GM12878 (cell line): ENCODE results near the gene CFAP61. TPM values are rescaled to one million over a fixed set of nuclear protein-coding genes. Genes with fewer than 3 reads are reported as not detected.

Source experiments
- ATAC-seq: fragments of 200-7000 bp; cut with Tn5 transposase; 3 replicates; pipeline ENCODE4 v1.9.1; 2020; ENCODE audit warnings: mild to moderate bottlenecking, moderate library complexity
- BruUV-seq: library from RNA; stranded (reverse); fragments of 400-500 nt; replicated peaks from 2 replicates; lab custom pipeline; 2021; lab: Mats Ljungman, UMichigan
- CTCF ChIA-PET: fragments of 300-600 bp; sonication (Branson Sonifier 250); formaldehyde crosslinking; extraction: SDS; loops from one replicate; lab custom pipeline; 2021; ENCODE audit warnings: inconsistent platforms; lab: Yijun Ruan, JAX
- POLR2A ChIA-PET: fragments of 350-600 bp; formaldehyde crosslinking; extraction: SDS; loops from one replicate; lab custom pipeline; 2021; ENCODE audit warnings: inconsistent platforms; lab: Charles Lee
- RAD21 ChIA-PET: fragments of 300-600 bp; sonication (Branson Sonifier 250); formaldehyde crosslinking; loops from one replicate; lab custom pipeline; 2023; ENCODE audit warnings: antibody characterized with exemption; ENCODE audit not compliant: unreplicated experiment; lab: Charles Lee
- SMC1A ChIA-PET: fragments of 300-600 bp; sonication (Branson Sonifier 250); formaldehyde crosslinking; loops from one replicate; lab custom pipeline; 2023; ENCODE audit not compliant: unreplicated experiment, uncharacterized antibody; lab: Charles Lee
- DNase-seq: peaks from one replicate; pipeline ENCODE4 v3.0.0-alpha.2; 2011; ENCODE audit warnings: low read depth, low spot score
- FAIRE-seq: peaks from 3 replicates; lab custom pipeline; 2011; peaks lifted over from hg19 to GRCh38; lab: Jason Lieb, UNC
- H2AFZ ChIP-seq: 2 replicates; pipeline ENCODE4 v1.6.0; 2011; ENCODE audit warnings: low read depth, low read length, control low read depth; ENCODE audit not compliant: control insufficient read depth
- H3K27ac ChIP-seq: 2 replicates; pipeline ENCODE4 v1.5.1; 2011; ENCODE audit warnings: control low read depth; ENCODE audit not compliant: control insufficient read depth, insufficient read depth
- H3K27me3 ChIP-seq, 2 experiments: replicated peaks in 1 of 2; 2 replicates each; pipeline versions ENCODE4 v1.6.0 to v1.6.1; 2011; ENCODE audit warnings: low read length in 1 of 2; ENCODE audit not compliant: control insufficient read depth in 2 of 2, insufficient read depth in 2 of 2
- H3K36me3 ChIP-seq, 2 experiments: 2 replicates each; pipeline ENCODE4 v1.5.1; 2011; ENCODE audit warnings: low read length in 1 of 2; ENCODE audit not compliant: control insufficient read depth in 2 of 2, insufficient read depth in 2 of 2
- H3K4me1 ChIP-seq: 2 replicates; pipeline ENCODE4 v1.6.1; 2011; ENCODE audit warnings: mild to moderate bottlenecking, low read length, moderate library complexity, mixed read lengths; ENCODE audit not compliant: control insufficient read depth, insufficient read depth
- H3K4me2 ChIP-seq: 2 replicates; pipeline ENCODE4 v1.6.0; 2011; ENCODE audit warnings: control low read depth; ENCODE audit not compliant: control insufficient read depth, insufficient read depth
- H3K4me3 ChIP-seq: fragments of 200-600 bp; sonication (generic); 2 replicates; pipeline ENCODE4 v1.5.1; 2016
- H3K79me2 ChIP-seq: 2 replicates; pipeline ENCODE4 v1.6.0; 2011; ENCODE audit warnings: low read length; ENCODE audit not compliant: control insufficient read depth, insufficient read depth
- H3K9ac ChIP-seq: 2 replicates; pipeline ENCODE4 v1.8.0; 2011; ENCODE audit warnings: low read length, control low read depth, mixed read lengths; ENCODE audit not compliant: control insufficient read depth, insufficient read depth
- H3K9me3 ChIP-seq: replicated peaks from 3 replicates; pipeline ENCODE4 v1.5.1; 2011; ENCODE audit warnings: mild to moderate bottlenecking, low read length; ENCODE audit not compliant: control insufficient read depth, insufficient read depth
- H4K20me1 ChIP-seq: 2 replicates; pipeline ENCODE4 v1.6.0; 2011; ENCODE audit not compliant: control insufficient read depth, insufficient read depth
- CHD4 ChIP-seq: fragments of 200-600 bp; sonication (generic); IDR thresholded peaks from 2 replicates; pipeline ENCODE4 v1.6.1; 2016; ENCODE audit warnings: mild to moderate bottlenecking
- CREB1 ChIP-seq: IDR thresholded peaks from 2 replicates; pipeline ENCODE4 v1.6.1; 2012; ENCODE audit warnings: low read depth, mild to moderate bottlenecking, inconsistent platforms
- IKZF1 ChIP-seq: fragments of 450-650 bp; conservative IDR thresholded peaks from 2 replicates; pipeline ENCODE4 v1.6.1; 2017; ENCODE audit warnings: antibody characterized with exemption, mild to moderate bottlenecking
- JUNB ChIP-seq: IDR thresholded peaks from 2 replicates; pipeline ENCODE4 v1.6.1; 2016; ENCODE audit warnings: antibody characterized with exemption, mild to moderate bottlenecking
- NFYA ChIP-seq: IDR thresholded peaks from 2 replicates; pipeline ENCODE4 v1.6.1; 2011; ENCODE audit warnings: low read depth, mild to moderate bottlenecking, low read length, improper control_type of control experiment, borderline replicate concordance
- PAX8 ChIP-seq: fragments of 450-650 bp; IDR thresholded peaks from 2 replicates; pipeline ENCODE4 v1.6.1; 2017; ENCODE audit warnings: mild to moderate bottlenecking, moderate library complexity
- SMARCA5 ChIP-seq: fragments of 450-650 bp; IDR thresholded peaks from 2 replicates; pipeline ENCODE4 v1.6.1; 2017; ENCODE audit warnings: mild to moderate bottlenecking
- SPI1 ChIP-seq: IDR thresholded peaks from 2 replicates; pipeline ENCODE4 v1.6.1; 2011; ENCODE audit warnings: low read depth, mild to moderate bottlenecking, low read length, moderate library complexity, borderline replicate concordance; ENCODE audit not compliant: insufficient read depth
- TCF7 ChIP-seq: IDR thresholded peaks from 2 replicates; pipeline ENCODE4 v1.6.1; 2014; ENCODE audit warnings: antibody characterized with exemption, borderline replicate concordance
- WGBS: methylation state at CpG from one replicate; pipeline ENCODE4 v1.1.6; 2016; ENCODE audit warnings: low lambda C conversion rate; ENCODE audit not compliant: insufficient replicate concordance, insufficient coverage; ENCODE audit errors: missing lambda C conversion rate; 5-methylcytosine and 5-hydroxymethylcytosine counted together
- in situ Hi-C: fragments of 300-500 bp; cut with MboI; formaldehyde crosslinking; loops from 9 replicates; pipeline ENCODE4 v1.14.3; 2018; ENCODE audit warnings: mixed read lengths
- intact Hi-C: fragments of 100-400 bp; cut with micrococcal nuclease; formaldehyde crosslinking; loops from one replicate; pipeline ENCODE4 v1.14.2; 2022; ENCODE audit not compliant: unreplicated experiment
- polyA plus RNA-seq, 11 experiments: library from polyadenylated mRNA; depleted of rRNA in 4 of 11; unstranded in 6 of 11; stranded (reverse) in 5 of 11; fragments of >200 nt; fragmentation: Nextera tagmentation in 4 of 11; fragmentation: Illumina TruSeq in 1 of 11; extraction: Ambion mirVana in 4 of 11; extraction: Trizol in 1 of 11; gene quantifications; 1 replicate in 1 of 11; 2 replicates in 10 of 11; pipeline versions ENCODE4 v1.2.1 to v1.2.3, GENCODE V29; 2011 to 2016; ENCODE audit warnings: inconsistent platforms in 2 of 11, missing spikeins in 2 of 11, low read depth in 1 of 11
- total RNA-seq, 4 experiments: library from RNA; depleted of rRNA in 3 of 4; stranded (reverse); fragments of >200 nt in 3 of 4; fragmentation: Illumina TruSeq in 1 of 4; extraction: Trizol in 1 of 4; gene quantifications; 2 replicates each; pipeline versions ENCODE4 v1.2.1 to v1.2.3, GENCODE V29; 2013 to 2021
- TF ChIP-seq, protein P1 (sequence below): IDR thresholded peaks from 2 replicates; pipeline ENCODE4 v1.6.1; 2012; ENCODE audit warnings: low read length, inconsistent platforms
- TF ChIP-seq, protein P2 (sequence below): fragments of 450-650 bp; IDR thresholded peaks from 2 replicates; pipeline ENCODE4 v1.6.1; 2016; ENCODE audit warnings: mild to moderate bottlenecking, moderate library complexity, borderline replicate concordance
- TF ChIP-seq, protein P3 (sequence below): fragments of 450-650 bp; IDR thresholded peaks from 2 replicates; pipeline ENCODE4 v1.6.1; 2017; ENCODE audit warnings: borderline replicate concordance
- TF ChIP-seq, protein P4 (sequence below): fragments of 450-650 bp; IDR thresholded peaks from 2 replicates; pipeline ENCODE4 v1.6.1; 2018; ENCODE audit warnings: borderline replicate concordance, mild to moderate bottlenecking; ENCODE audit not compliant: partially characterized antibody
- TF ChIP-seq, protein P5 (sequence below): fragments of 450-650 bp; IDR thresholded peaks from 2 replicates; pipeline ENCODE4 v1.6.1; 2017; ENCODE audit warnings: mild to moderate bottlenecking

Gene CFAP61
- total and polyA plus RNA-seq, 10 of the 15 experiments (the other 5 are each of a cell fraction or from before 2014, with no cell fraction given): 0.11 to 0.41 (median 0.24) TPM; not detected in 7

DNA sequence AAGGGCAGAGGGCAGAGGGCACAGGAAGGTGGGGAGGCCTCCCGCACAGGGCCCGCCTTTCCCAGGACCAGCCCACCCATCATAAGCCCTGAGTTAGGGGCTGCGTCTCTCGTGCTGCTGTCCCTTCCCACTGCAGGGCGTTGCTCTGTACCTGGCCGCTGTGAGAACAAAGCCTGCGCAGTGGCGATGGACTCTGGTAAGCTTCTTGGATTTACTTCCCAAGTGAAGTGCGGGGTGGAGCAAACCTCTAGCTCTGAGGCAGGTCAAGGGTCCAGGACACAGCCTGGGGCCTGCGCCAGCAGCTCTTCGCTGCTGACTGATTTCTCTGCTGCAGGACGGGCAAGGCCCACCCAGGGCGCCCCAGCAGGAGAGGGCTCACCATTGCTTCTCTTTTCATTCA, 339.4 kb downstream of the CFAP61 start:
- Histone ChIP-seq H3K79me2 (no peaks in the 10 kb centered on the region), H3K27me3 (no peaks in the 10 kb centered on the region), H3K4me2 (no peak overlapping the region), H3K4me3 (no peak overlapping the region), H3K9me3 (no peaks in the 10 kb centered on the region), H3K4me1 (no peaks in the 10 kb centered on the region), H4K20me1 (no peaks in the 10 kb centered on the region), H3K9ac (no peak overlapping the region), H2AFZ (no peak overlapping the region), H3K27ac (no peak overlapping the region), H3K36me3 (peaks cover 2 to 7% of the 10 kb centered on the region in 2 experiments; a peak in 3 of 4 replicates)
- in situ Hi-C loops (no loop called here), intact Hi-C loops (loop anchor here (2.0 kb wide), 1 partner anchor 21 kb away; no protein-coding TSS in a partner anchor)
- ChIA-PET SMC1A (no interaction called here), POLR2A (no interaction called here), CTCF (no interaction called here), RAD21 (no interaction called here)
- FAIRE-seq (no peak), DNase-seq (no peak), ATAC-seq (no peak)
- no TSS peak for BruUV-seq
- WGBS: 69% methylated on average over 13 of the region's 13 CpGs
- TF ChIP-seq, protein P1, sequence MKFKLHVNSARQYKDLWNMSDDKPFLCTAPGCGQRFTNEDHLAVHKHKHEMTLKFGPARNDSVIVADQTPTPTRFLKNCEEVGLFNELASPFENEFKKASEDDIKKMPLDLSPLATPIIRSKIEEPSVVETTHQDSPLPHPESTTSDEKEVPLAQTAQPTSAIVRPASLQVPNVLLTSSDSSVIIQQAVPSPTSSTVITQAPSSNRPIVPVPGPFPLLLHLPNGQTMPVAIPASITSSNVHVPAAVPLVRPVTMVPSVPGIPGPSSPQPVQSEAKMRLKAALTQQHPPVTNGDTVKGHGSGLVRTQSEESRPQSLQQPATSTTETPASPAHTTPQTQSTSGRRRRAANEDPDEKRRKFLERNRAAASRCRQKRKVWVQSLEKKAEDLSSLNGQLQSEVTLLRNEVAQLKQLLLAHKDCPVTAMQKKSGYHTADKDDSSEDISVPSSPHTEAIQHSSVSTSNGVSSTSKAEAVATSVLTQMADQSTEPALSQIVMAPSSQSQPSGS: no peak
- TF ChIP-seq CREB1 (no peak), NFYA (no peak), SPI1 (no peak), JUNB (no peak), TCF7 (no peak), SMARCA5 (no peak), CHD4 (no peak), IKZF1 (no peak), PAX8 (no peak)
- TF ChIP-seq, protein P2, sequence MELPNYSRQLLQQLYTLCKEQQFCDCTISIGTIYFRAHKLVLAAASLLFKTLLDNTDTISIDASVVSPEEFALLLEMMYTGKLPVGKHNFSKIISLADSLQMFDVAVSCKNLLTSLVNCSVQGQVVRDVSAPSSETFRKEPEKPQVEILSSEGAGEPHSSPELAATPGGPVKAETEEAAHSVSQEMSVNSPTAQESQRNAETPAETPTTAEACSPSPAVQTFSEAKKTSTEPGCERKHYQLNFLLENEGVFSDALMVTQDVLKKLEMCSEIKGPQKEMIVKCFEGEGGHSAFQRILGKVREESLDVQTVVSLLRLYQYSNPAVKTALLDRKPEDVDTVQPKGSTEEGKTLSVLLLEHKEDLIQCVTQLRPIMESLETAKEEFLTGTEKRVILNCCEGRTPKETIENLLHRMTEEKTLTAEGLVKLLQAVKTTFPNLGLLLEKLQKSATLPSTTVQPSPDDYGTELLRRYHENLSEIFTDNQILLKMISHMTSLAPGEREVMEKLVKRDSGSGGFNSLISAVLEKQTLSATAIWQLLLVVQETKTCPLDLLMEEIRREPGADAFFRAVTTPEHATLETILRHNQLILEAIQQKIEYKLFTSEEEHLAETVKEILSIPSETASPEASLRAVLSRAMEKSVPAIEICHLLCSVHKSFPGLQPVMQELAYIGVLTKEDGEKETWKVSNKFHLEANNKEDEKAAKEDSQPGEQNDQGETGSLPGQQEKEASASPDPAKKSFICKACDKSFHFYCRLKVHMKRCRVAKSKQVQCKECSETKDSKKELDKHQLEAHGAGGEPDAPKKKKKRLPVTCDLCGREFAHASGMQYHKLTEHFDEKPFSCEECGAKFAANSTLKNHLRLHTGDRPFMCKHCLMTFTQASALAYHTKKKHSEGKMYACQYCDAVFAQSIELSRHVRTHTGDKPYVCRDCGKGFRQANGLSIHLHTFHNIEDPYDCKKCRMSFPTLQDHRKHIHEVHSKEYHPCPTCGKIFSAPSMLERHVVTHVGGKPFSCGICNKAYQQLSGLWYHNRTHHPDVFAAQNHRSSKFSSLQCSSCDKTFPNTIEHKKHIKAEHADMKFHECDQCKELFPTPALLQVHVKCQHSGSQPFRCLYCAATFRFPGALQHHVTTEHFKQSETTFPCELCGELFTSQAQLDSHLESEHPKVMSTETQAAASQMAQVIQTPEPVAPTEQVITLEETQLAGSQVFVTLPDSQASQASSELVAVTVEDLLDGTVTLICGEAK: no peak
- TF ChIP-seq, protein P3, sequence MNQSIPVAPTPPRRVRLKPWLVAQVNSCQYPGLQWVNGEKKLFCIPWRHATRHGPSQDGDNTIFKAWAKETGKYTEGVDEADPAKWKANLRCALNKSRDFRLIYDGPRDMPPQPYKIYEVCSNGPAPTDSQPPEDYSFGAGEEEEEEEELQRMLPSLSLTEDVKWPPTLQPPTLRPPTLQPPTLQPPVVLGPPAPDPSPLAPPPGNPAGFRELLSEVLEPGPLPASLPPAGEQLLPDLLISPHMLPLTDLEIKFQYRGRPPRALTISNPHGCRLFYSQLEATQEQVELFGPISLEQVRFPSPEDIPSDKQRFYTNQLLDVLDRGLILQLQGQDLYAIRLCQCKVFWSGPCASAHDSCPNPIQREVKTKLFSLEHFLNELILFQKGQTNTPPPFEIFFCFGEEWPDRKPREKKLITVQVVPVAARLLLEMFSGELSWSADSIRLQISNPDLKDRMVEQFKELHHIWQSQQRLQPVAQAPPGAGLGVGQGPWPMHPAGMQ: no peak
- TF ChIP-seq, protein P4, sequence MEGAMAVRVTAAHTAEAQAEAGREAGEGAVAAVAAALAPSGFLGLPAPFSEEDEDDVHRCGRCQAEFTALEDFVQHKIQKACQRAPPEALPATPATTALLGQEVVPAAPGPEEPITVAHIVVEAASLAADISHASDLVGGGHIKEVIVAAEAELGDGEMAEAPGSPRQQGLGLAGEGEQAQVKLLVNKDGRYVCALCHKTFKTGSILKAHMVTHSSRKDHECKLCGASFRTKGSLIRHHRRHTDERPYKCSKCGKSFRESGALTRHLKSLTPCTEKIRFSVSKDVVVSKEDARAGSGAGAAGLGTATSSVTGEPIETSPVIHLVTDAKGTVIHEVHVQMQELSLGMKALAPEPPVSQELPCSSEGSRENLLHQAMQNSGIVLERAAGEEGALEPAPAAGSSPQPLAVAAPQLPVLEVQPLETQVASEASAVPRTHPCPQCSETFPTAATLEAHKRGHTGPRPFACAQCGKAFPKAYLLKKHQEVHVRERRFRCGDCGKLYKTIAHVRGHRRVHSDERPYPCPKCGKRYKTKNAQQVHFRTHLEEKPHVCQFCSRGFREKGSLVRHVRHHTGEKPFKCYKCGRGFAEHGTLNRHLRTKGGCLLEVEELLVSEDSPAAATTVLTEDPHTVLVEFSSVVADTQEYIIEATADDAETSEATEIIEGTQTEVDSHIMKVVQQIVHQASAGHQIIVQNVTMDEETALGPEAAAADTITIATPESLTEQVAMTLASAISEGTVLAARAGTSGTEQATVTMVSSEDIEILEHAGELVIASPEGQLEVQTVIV: no peak
- TF ChIP-seq, protein P5, sequence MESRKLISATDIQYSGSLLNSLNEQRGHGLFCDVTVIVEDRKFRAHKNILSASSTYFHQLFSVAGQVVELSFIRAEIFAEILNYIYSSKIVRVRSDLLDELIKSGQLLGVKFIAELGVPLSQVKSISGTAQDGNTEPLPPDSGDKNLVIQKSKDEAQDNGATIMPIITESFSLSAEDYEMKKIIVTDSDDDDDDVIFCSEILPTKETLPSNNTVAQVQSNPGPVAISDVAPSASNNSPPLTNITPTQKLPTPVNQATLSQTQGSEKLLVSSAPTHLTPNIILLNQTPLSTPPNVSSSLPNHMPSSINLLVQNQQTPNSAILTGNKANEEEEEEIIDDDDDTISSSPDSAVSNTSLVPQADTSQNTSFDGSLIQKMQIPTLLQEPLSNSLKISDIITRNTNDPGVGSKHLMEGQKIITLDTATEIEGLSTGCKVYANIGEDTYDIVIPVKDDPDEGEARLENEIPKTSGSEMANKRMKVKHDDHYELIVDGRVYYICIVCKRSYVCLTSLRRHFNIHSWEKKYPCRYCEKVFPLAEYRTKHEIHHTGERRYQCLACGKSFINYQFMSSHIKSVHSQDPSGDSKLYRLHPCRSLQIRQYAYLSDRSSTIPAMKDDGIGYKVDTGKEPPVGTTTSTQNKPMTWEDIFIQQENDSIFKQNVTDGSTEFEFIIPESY: no peak
